HUES48 (cell line): ENCODE results near the gene GPC5.

ENCODE experiments used
- H3K27ac ChIP-seq: one replicate; pipeline ENCODE4 v1.7.0; 2013; ENCODE audit warnings: low read depth, low read length, inconsistent platforms
- H3K27me3 ChIP-seq: 2 replicates; pipeline ENCODE4 v1.6.1; 2013; ENCODE audit warnings: mild to moderate bottlenecking, low read length; ENCODE audit not compliant: control insufficient read depth, insufficient read depth
- H3K36me3 ChIP-seq: 2 replicates; pipeline ENCODE4 v1.6.1; 2013; ENCODE audit warnings: low read length; ENCODE audit not compliant: control insufficient read depth, insufficient read depth
- H3K4me1 ChIP-seq: 2 replicates; pipeline ENCODE4 v1.6.1; 2013; ENCODE audit warnings: mild to moderate bottlenecking, low read length; ENCODE audit not compliant: control insufficient read depth, insufficient read depth
- H3K4me3 ChIP-seq: 2 replicates; pipeline ENCODE4 v1.5.1; 2013; ENCODE audit warnings: mild to moderate bottlenecking, low read depth, low read length
- H3K9ac ChIP-seq: 2 replicates; pipeline ENCODE4 v1.6.1; 2013; ENCODE audit warnings: mild to moderate bottlenecking, low read depth, low read length, moderate library complexity
- H3K9me3 ChIP-seq: 2 replicates; pipeline ENCODE4 v1.6.1; 2013; ENCODE audit warnings: low read length; ENCODE audit not compliant: control insufficient read depth, insufficient read depth

The GPC5 gene

GRCh38 chr13:91804724-91805123, 406.3 kb downstream of the GPC5 start:
- Histone ChIP-seq H3K4me3 (no peak overlapping the region), H3K9ac (no peak overlapping the region), H3K36me3 (no peaks in the 10 kb centered on the region), H3K27me3 (no peaks in the 10 kb centered on the region), H3K4me1 (peaks cover 10% of the 10 kb centered on the region), H3K9me3 (no peaks in the 10 kb centered on the region), H3K27ac (no peak overlapping the region)

GRCh38 chr13:91805605-91806004, 407.2 kb downstream of the GPC5 start:
- Histone ChIP-seq H3K27ac (no peak overlapping the region), H3K9me3 (no peaks in the 10 kb centered on the region), H3K9ac (no peak overlapping the region), H3K4me3 (no peak overlapping the region), H3K27me3 (no peaks in the 10 kb centered on the region), H3K36me3 (no peaks in the 10 kb centered on the region), H3K4me1 (peaks cover 17% of the 10 kb centered on the region)

- H3K9me3 ChIP-seq = no peaks in the 10 kb centered on the region
- H3K27me3 ChIP-seq = no peaks in the 10 kb centered on the region
- no peaks in the 10 kb centered on the region for H3K36me3 ChIP-seq
- no peak overlapping the region for H3K4me3 ChIP-seq
- H3K27ac ChIP-seq = no peak overlapping the region
- no peak overlapping the region for H3K9ac ChIP-seq
- peaks cover 30% of the 10 kb centered on the region for H3K4me1 ChIP-seq
Observed at GRCh38 chr13:91809161-91809560, 410.7 kb downstream of the GPC5 start.

- H3K9me3 ChIP-seq = no peaks in the 10 kb centered on the region
- H3K4me3 ChIP-seq = no peak overlapping the region
- H3K4me1 ChIP-seq = peaks cover 20% of the 10 kb centered on the region
- H3K27me3 ChIP-seq = no peaks in the 10 kb centered on the region
- H3K36me3 ChIP-seq = no peaks in the 10 kb centered on the region
- no peak overlapping the region for H3K27ac ChIP-seq
- no peak overlapping the region for H3K9ac ChIP-seq
Observed at GRCh38 chr13:91813253-91813652, 414.8 kb downstream of the GPC5 start.

- Histone ChIP-seq H3K4me3 (no peak overlapping the region), H3K9ac (no peak overlapping the region), H3K36me3 (no peaks in the 10 kb centered on the region), H3K4me1 (peaks cover 6% of the 10 kb centered on the region; the same call in 1 of the 2 replicates), H3K27me3 (no peaks in the 10 kb centered on the region), H3K9me3 (no peaks in the 10 kb centered on the region), H3K27ac (no peak overlapping the region)
Observed at GRCh38 chr13:91816263-91816807, 417.9 kb downstream of the GPC5 start.

- no peak overlapping the region for H3K9ac ChIP-seq
- no peak overlapping the region for H3K4me3 ChIP-seq
- H3K9me3 ChIP-seq = no peaks in the 10 kb centered on the region
- no peaks in the 10 kb centered on the region for H3K4me1 ChIP-seq
- no peaks in the 10 kb centered on the region for H3K36me3 ChIP-seq
- H3K27me3 ChIP-seq = no peaks in the 10 kb centered on the region
- H3K27ac ChIP-seq = no peak overlapping the region
Observed at GRCh38 chr13:91817250-91817649, 418.8 kb downstream of the GPC5 start.

- H3K36me3 ChIP-seq = no peaks in the 10 kb centered on the region
- H3K4me1 ChIP-seq = no peaks in the 10 kb centered on the region
- H3K27ac ChIP-seq = no peak overlapping the region
- no peak overlapping the region for H3K9ac ChIP-seq
- no peak overlapping the region for H3K4me3 ChIP-seq
- H3K9me3 ChIP-seq = no peaks in the 10 kb centered on the region
- no peaks in the 10 kb centered on the region for H3K27me3 ChIP-seq
Observed at GRCh38 chr13:91824416-91824815, 426.0 kb downstream of the GPC5 start.

GRCh38 chr13:91825516-91825915, 427.1 kb downstream of the GPC5 start:
- no peaks in the 10 kb centered on the region for H3K9me3 ChIP-seq
- no peaks in the 10 kb centered on the region for H3K36me3 ChIP-seq
- no peak overlapping the region for H3K9ac ChIP-seq
- H3K27ac ChIP-seq = no peak overlapping the region
- H3K4me1 ChIP-seq = no peaks in the 10 kb centered on the region
- no peak overlapping the region for H3K4me3 ChIP-seq
- H3K27me3 ChIP-seq = no peaks in the 10 kb centered on the region

- H3K9ac ChIP-seq = no peak overlapping the region
Observed at GRCh38 chr13:91836553-91836952, 438.1 kb downstream of the GPC5 start.

GRCh38 chr13:91845612-91846011, 447.2 kb downstream of the GPC5 start:
- no peak overlapping the region for H3K4me3 ChIP-seq
- H3K4me1 ChIP-seq = no peaks in the 10 kb centered on the region
- H3K27ac ChIP-seq = no peak overlapping the region
- no peaks in the 10 kb centered on the region for H3K9me3 ChIP-seq
- H3K27me3 ChIP-seq = no peaks in the 10 kb centered on the region
- H3K36me3 ChIP-seq = no peaks in the 10 kb centered on the region
- H3K9ac ChIP-seq = no peak overlapping the region

More at GRCh38 chr13:91836553-91836952, 438.1 kb downstream of the GPC5 start:
- Histone ChIP-seq H3K36me3 (no peaks in the 10 kb centered on the region), H3K9me3 (no peaks in the 10 kb centered on the region), H3K27ac (no peak overlapping the region), H3K4me3 (no peak overlapping the region), H3K4me1 (no peaks in the 10 kb centered on the region), H3K27me3 (no peaks in the 10 kb centered on the region)

- H3K27ac ChIP-seq = no peak overlapping the region
- H3K27me3 ChIP-seq = no peaks in the 10 kb centered on the region
- H3K36me3 ChIP-seq = no peaks in the 10 kb centered on the region
- no peak overlapping the region for H3K4me3 ChIP-seq
- no peak overlapping the region for H3K9ac ChIP-seq
- no peaks in the 10 kb centered on the region for H3K9me3 ChIP-seq
- H3K4me1 ChIP-seq = no peaks in the 10 kb centered on the region
Observed at GRCh38 chr13:91863699-91864098, 465.3 kb downstream of the GPC5 start.

- Histone ChIP-seq H3K4me1 (no peaks in the 10 kb centered on the region), H3K4me3 (no peak overlapping the region), H3K27me3 (no peaks in the 10 kb centered on the region), H3K27ac (no peak overlapping the region), H3K9me3 (no peaks in the 10 kb centered on the region), H3K9ac (no peak overlapping the region), H3K36me3 (no peaks in the 10 kb centered on the region)
Observed at GRCh38 chr13:91868351-91868750, 469.9 kb downstream of the GPC5 start.
